NCI-H524 (cell line): ENCODE measurements around the gene PCDHGA1.
A peak's percentile ranks its signal among the peaks of the same experiment; 100 is the strongest.
"Not testable (repeated sequence)": the region's sequence is repeated elsewhere in the genome, so short reads cannot be mapped to it uniquely, and the experiment has no call there.

Source experiments
- DNase-seq, 2 experiments: peaks; one replicate each; lab custom pipeline; 2025; lab: John Stamatoyannopoulos, UW

PCDHGA1 gene

GRCh38 chr5:141382469-141383294 is 52.4 kb downstream of the PCDHGA1 start, which contains the start of gene PCDHGA7:
Gene PCDHGA7 (plus strand): TSS chr5:141382742. CDS start chr5:141382900, 158 bp downstream.
- no peak for DNase-seq

DNA sequence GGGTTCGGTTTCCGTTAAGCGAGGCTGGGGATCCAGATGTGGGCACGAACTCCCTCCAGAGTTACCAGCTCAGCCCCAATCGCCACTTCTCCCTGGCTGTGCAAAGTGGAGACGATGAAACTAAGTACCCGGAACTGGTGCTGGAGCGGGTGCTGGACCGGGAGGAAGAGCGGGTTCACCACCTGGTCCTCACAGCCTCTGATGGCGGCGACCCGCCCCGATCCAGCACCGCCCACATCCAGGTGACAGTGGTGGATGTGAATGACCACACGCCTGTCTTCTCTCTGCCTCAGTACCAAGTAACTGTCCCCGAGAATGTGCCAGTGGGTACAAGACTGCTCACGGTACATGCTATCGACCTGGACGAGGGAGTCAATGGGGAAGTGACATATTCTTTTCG is 53.0 kb downstream of the PCDHGA1 start:
- no peak for DNase-seq

DNA sequence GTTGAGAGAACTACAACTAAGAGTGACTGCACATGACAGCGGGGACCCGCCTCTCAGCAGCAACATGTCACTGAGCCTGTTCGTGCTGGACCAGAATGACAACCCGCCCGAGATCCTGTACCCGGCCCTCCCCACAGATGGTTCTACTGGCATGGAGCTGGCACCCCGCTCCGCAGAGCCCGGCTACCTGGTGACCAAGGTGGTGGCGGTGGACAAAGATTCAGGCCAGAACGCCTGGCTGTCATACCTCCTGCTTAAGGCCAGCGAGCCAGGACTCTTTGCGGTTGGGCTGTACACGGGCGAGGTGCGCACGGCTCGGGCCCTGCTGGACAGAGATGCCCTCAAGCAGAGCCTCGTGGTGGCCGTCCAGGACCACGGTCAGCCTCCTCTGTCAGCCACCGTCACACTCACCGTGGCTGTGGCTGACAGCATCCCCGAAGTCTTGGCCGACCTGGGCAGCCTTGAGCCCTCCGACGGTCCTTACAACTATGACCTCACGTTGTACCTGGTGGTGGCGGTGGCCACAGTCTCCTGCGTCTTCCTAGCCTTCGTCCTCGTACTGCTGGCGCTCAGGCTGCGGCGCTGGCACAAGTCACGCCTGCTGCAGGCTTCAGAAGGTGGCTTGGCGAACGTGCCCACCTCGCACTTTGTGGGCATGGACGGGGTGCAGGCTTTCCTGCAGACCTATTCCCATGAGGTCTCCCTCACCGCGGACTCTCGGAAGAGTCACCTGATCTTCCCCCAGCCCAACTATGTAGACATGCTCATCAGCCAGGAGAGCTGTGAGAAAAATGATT is 54.4 kb downstream of the PCDHGA1 start:
- no peak for DNase-seq

GRCh38 chr5:141387557-141388311 is 57.4 kb downstream of the PCDHGA1 start, which contains the start of gene PCDHGB4:
Gene PCDHGB4 (plus strand): TSS chr5:141387698. CDS start chr5:141387885, 187 bp downstream.
- DNase-seq = not testable (repeated sequence)

- no peak for DNase-seq
Observed at GRCh38 chr5:141388661-141389060, 58.3 kb downstream of the PCDHGA1 start.

GRCh38 chr5:141389153-141390042 is 59.1 kb downstream of the PCDHGA1 start:
- DNase-seq = no peak

- DNase-seq = no peak
Observed at GRCh38 chr5:141392429-141393198, 62.3 kb downstream of the PCDHGA1 start, which contains the start of gene PCDHGA8. Gene PCDHGA8 (plus strand): TSS chr5:141392633. CDS start chr5:141392814, 181 bp downstream.

GRCh38 chr5:141393267-141393666 is 63.0 kb downstream of the PCDHGA1 start:
- no peak for DNase-seq

- not testable (repeated sequence) for DNase-seq
Observed at GRCh38 chr5:141394401-141395187, 64.3 kb downstream of the PCDHGA1 start.

- not testable (repeated sequence) for DNase-seq
Observed at GRCh38 chr5:141397756-141398551, 67.6 kb downstream of the PCDHGA1 start, which contains the start of gene PCDHGB5. Gene PCDHGB5 (plus strand): TSS chr5:141397947. CDS start chr5:141398128, 181 bp downstream.

DNA sequence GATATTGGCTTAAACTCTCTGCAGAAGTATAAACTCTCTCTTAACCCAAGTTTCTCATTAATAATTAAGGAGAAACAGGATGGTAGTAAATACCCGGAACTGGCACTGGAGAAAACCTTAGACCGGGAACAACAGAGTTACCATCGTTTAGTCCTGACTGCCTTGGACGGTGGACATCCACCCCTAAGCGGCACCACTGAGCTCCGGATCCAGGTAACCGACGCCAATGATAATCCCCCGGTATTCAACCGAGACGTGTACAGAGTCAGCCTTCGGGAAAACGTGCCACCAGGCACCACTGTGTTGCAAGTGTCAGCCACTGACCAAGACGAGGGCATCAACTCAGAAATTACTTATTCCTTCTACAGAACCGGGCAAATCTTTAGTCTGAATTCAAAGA is 68.3 kb downstream of the PCDHGA1 start:
- DNase-seq = no peak

DNA sequence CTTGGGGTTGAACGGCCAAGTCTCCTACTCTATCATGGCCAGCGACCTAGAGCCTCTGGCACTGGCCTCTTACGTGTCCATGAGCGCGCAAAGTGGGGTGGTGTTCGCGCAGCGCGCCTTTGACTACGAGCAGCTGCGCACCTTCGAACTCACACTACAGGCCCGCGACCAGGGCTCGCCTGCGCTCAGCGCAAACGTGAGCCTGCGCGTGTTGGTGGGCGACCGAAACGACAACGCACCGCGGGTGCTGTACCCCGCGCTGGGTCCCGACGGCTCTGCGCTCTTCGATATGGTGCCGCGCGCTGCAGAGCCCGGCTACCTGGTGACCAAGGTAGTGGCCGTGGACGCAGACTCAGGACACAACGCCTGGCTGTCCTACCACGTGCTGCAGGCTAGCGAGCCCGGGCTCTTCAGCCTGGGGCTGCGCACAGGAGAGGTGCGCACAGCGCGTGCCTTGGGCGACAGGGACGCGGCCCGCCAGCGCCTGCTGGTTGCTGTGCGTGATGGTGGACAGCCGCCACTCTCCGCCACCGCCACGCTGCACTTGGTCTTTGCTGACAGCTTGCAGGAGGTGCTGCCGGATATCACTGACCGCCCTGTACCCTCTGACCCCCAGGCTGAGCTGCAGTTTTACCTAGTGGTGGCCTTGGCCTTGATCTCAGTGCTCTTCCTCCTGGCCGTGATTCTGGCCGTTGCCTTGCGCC is 69.4 kb downstream of the PCDHGA1 start:
- DNase-seq = no peak

GRCh38 chr5:141402553-141403243 is 72.4 kb downstream of the PCDHGA1 start, which contains the start of gene PCDHGA9:
Gene PCDHGA9 (plus strand): TSS chr5:141402778. CDS start chr5:141402953, 175 bp downstream.
- peak in 1 of 2 experiments; percentile 15 for DNase-seq

GRCh38 chr5:141403387-141403786 is 73.1 kb downstream of the PCDHGA1 start:
- DNase-seq = no peak

DNA sequence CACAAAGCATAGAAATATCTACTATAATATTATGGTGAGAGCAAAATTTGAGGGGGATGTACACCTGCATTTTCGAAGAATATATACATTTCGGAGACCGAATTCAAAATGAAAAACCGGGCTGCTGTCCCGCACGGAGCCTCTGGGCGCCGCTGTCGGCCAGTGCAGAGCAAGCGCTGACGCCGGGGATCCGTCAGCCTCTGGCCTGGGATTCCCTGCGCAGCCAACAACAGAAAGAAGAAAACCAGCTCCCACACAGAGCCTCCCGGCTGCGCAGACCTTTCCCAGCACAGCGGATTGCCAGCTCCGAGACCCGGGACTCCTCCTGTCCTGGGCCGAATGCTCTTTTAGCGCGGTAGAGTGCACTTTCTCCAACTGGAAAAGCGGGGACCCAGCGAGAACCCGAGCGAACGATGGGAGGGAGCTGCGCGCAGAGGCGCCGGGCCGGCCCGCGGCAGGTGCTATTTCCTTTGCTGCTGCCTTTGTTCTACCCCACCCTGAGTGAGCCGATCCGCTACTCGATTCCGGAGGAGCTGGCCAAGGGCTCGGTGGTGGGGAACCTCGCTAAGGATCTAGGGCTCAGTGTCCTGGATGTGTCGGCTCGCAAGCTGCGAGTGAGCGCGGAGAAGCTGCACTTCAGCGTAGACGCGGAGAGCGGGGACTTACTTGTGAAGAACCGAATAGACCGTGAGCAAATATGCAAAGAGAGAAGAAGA is 77.6 kb downstream of the PCDHGA1 start, which contains the start of gene PCDHGB6:
Gene PCDHGB6, plus strand, starts transcription at position 232 of the 716 bp plus-strand sequence. Its CDS starts 182 bp downstream, at position 414.
- DNase-seq = not testable (repeated sequence)
